NCI-H1092 treated with DMSO at 0.1 percent for 48 hours (cell line): Measurements from ENCODE around the gene CCND2.

Experiments
- DNase-seq: peaks from one replicate; lab custom pipeline; 2025; lab: John Stamatoyannopoulos, UW

The CCND2 gene

DNA sequence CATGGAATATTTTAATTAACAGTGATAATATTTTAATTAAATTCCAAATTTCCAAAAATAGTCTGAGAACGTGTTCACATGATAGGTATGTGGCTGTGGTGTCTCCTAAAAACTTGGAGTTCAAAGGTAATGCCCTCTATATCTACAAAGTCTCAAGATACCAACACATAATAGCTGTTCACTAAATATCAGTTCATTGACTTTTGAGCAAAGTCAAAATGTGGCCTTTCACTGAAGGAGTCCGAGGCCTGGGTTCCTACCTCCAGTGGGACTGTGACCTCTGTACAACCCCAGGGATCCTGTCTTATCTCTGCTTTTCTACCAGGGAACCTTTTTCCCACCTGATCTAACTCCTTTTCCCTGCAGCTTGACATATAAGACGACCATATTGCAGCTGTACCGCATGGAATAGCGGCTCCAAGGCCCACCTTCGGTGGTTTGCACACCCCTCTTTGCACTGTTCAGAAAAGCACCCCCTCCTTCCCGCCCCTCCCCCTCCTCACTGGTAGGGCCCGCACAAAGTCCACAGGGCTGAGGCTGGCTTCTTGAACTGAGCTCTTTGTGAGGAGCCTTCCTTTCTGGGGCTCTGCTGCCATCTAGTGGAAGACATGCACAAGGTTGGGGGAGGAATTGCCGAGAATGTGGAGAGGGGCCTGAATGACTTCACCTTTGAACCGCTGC lies 3.1 kb downstream of the CCND2 start:
- DNase-seq = peak; percentile 69

- DNase-seq = no peak
These were observed 3.6 kb downstream of the CCND2 start for GRCh38 chr12:4277205-4277543.

DNA sequence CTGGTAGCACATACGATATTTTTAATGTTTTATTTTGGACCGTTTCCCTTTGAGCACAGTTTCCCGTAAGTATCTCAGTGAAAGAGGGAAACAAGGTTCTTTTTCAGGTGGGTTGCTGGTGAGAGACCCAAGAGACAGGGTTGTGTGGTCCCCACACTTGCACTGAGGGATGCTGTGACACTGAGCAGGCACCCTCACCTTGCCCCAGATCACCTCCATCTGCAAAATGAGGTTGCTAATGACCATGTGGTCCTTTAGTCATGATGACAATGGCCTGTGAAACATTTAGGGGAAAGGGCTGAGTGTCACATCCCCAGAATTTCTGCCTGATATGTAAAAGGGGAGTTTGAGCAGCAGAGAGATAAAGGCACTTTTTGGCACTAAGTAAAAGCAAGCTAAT lies 4.3 kb downstream of the CCND2 start:
- DNase-seq = no peak

DNA sequence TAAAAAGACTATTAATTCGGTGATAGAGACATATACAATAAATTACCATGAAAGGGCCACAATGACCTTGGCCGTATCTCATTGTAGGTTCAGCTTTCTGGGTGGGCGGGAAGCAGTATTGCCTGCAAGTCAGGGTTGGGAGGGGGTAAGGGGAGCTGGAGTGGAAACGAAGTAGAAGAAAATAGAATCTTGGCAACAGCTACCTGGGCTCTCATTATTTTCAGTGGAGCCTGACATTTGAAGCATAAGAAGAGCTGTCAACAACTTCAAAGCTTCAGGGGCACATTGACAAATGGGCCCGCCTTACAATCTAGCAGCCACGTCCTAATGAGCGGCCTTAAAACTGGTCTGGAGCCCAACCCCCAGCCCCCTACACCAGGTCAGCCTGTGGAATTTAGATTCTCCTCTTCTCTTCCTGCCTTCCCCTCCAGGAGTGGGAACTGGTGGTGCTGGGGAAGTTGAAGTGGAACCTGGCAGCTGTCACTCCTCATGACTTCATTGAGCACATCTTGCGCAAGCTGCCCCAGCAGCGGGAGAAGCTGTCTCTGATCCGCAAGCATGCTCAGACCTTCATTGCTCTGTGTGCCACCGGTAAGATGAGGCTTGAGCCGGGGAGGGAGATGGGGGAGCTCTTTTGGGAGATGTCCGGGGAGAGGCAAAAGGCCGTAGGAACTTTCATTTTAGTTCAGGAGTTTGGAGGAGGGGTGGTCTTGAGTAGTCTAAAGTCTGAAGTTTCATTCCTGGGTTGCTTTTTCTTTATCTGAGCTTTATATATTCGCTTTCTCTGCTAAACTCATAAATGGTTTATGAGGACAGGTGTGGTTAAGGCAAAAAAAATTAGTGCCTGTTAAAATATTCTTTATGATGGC lies 5.0 kb downstream of the CCND2 start:
- no peak for DNase-seq

DNA sequence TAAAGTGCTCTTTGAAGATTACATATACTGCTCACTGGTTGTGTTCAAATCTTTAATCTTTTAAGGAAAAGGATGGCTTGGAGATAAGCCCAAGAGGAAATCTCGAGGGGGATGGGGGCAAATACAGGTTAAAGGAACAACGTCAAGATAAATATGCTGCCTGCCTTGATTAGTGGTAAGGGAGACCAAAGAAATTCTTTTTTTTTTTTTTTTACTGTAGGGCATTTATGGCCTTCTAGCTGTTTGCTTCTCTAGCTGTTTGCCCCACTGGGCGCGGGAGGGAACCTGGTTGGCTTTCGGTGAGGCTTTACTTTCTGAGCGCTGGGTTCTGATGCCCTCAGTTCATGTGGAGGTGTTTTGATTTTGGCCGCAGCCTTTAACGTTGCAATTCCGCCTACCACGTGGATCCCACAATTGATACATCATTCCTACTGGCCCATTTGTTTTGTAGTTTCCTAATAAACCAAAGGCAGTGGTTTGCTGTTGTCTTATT lies 5.7 kb downstream of the CCND2 start:
- no peak for DNase-seq

- DNase-seq = no peak
These were observed 7.0 kb downstream of the CCND2 start for GRCh38 chr12:4280351-4281163.

DNA sequence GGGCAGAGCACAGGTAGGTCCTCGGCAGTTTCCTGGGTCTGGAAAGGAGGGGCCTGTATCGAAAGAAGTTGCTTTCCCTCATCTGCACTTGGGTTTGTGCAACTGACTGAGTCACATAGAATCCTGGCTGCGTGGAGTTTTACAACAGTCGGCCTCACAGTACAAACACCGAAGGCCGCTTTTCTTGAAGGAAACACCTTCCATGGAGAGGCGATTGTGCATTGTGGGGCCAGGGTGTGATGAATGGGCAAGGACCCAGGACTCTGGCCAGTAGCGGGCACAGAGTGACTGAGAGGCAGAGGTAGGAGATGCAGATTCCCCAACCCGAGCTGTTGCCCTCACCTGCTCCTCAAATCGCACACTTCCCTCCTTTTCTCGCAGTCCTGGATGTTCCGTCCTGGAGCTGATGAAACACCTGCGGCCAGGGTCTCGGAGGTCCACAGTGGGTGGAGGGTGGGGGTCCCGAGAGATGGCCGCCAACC lies 7.7 kb downstream of the CCND2 start:
- no peak for DNase-seq

DNA sequence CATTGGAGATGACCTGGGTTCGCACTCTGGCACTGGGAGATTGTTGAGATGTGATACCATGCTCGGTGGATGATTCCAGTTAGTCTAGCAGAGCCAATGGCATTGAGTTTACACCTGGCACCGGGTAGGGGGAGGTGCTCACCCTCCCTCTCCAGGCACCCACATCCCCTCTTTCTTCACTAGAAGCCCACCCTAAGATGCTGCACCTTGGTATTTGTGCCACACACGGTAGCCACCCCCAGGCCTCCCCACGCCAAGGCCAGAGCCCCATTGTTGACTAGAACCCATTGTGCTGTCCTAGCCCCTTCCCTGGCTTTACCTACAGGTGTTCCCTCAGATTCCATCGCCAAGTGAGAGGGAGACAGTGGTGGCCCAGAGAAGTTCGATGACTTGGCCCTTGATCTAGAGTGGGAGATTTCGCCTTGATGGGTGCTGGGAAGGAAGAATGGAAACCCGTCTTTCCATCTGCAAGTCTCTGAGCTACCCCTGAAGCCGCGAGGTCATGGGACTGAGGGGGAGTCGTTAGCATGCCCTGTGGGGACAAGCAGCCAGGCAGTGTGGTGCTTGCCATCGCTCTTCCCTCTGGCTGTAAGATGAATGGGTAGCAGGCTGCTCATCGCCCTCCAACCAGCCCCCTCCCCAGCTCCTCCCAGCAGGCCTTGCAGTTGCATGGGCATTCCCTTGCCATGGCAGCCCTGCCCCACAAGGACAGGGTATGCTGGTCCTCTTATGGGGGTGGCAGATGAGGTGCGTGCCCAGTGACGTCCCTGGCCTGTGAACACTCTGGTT lies 8.7 kb downstream of the CCND2 start:
- no peak for DNase-seq

- DNase-seq = no peak
These were observed 9.4 kb downstream of the CCND2 start for GRCh38 chr12:4282892-4283511.

GRCh38 chr12:4283512-4284255 lies 10.1 kb downstream of the CCND2 start:
- no peak for DNase-seq

GRCh38 chr12:4284306-4284705 lies 10.7 kb downstream of the CCND2 start:
- no peak for DNase-seq

DNA sequence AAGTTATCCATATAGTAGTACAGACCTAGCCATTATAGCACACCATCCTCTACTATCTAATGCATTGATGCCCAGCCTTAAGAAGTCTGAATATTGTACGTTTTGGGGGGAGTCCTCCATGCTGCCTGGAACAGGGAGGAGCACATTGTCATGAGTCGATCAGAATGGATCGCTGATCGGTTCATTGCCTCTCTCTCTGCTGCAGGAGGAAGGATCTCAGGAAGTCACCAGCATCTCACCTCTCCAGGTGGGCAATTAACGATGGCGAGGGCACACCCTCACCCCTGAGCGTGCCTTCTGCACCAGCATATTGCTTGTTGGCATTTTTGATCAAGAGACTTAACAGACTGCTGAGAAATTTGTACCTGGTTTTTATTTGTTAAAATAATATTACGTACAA lies 11.5 kb downstream of the CCND2 start:
- no peak for DNase-seq

DNA sequence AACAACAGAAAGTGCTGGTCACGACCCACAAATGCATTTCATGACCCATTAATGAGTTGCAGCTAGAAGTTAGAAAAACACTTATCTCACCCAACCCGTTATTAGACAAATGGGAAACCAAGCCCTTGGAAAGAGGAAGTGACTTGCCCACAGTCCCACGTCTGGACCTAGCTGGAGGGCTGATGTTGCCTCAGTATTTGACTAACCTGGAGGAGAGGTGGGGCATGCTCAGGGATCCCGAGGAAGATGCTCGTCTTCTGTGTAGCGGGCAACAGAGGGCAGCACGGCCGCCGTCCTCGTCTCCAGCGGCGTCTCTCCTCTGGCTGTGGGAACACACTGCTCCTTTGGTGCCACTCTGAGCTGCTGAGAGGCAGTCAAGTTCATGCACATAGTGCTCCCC lies 12.7 kb downstream of the CCND2 start:
- DNase-seq = no peak

DNA sequence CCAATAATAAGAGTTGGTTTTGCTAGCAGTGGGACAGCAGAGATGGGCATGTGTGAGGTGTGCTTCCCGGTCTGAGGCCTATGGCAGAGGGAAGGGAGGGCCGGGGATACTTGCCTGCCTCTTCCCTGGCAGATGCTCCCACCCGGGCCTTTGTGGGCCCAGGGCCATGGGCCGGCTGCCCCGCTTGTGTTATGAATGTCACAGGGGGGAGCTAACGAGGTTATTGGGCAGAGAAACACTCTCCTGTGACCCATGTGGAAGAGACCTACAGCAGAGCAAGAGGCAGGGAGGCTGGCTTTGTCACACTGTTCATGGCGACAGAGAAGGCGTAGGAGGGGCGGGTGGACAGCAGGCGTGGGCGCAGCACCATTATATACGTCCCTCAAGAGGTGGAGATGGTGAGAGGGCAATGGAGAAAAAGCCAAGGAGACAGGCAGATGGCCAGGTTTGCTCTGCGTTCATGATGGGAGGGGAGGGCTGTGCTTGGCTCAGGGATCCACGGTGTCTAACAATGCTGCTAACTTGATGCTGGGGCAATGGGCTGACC lies 13.3 kb downstream of the CCND2 start:
- no peak for DNase-seq

DNA sequence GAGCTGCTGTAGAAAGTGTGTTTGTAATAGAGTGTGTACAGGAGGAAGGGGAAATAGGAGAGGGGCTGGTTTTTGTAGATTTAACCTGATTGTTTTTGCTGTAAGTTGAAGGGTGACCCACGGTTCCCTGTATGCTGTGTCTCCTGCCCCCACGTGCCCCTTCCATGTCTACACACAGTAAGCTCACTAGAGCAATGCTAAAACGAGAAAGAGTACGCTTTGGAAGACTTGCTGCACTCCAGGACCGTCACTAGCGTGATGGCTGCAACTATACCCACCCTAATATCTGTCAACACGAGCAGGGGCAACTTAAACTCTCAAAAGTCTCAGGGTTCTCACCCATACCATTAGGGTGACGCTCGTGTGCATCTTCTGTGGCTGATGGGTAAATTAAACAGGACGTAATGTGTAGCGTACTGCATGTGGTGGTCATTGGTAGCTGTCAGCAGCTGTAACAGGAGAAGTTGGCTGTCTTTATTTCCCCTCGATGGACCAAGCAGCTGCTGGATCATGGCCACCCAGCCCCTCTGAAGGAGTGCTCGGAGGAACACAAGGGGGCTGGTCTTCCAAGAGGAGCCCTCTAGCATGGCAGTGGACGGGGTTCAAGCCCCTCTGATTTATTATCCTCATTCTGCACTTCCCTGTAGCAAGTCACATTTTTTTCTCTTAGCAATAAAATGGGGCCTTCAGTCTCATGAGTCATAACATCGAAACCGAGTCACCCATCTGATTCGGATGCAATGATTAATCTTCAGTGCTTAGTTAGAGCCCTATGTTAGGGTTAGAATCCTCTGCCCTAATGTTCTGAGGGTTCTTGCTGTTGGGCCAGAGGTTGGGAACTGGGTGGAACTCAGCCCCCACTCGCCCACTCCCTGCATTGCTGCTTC lies 14.0 kb downstream of the CCND2 start:
- no peak for DNase-seq

- DNase-seq = no peak
These were observed 15.0 kb downstream of the CCND2 start for GRCh38 chr12:4288296-4289131.

DNA sequence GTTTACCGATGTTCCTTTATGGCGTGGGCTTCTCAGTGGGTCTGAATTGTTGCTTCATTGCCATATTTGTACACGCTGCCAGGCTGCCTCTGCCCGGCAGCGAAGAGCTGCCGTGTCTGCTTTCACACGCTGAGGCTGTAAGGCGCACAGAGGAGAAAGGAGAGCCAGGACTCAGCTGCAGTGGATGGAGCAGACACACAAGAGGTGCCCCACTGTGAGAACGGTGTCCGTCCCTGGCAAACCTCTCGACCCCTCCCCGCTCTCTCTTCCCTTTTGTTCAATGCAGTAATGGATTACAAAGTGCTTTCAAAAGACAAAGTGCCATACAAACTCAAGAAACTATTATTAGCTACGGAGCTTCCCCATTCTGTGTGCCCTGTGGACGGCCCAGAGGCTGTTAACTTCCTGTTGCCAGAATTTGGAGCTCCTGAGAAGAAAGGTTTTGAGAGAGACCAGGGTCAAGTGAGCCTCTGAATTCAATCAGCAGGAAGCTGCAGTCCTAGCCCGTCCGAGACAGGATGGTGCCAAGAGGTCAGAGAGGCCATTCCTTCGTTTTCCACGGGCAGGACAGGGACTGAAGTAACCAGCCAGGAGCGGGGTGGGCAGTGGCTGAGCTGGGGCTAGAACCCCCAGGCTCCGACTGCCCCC lies 15.8 kb downstream of the CCND2 start:
- DNase-seq = no peak
